NOMO-1 (cell line): ENCODE results near the gene KCNMB2.

Experiments
- DNase-seq, 2 experiments: peaks; one replicate each; lab custom pipeline; 2025; ENCODE audit not compliant: unreplicated experiment in 2 of 2; lab: John Stamatoyannopoulos, UW

The KCNMB2 gene

GRCh38 chr3:178795349-178795748 is 259.1 kb downstream of the KCNMB2 start:
- no peak for DNase-seq

GRCh38 chr3:178802259-178802658 is 266.0 kb downstream of the KCNMB2 start:
- DNase-seq: no peak

- no peak for DNase-seq
These were observed 266.9 kb downstream of the KCNMB2 start for GRCh38 chr3:178802993-178803693.

GRCh38 chr3:178804606-178805005 is 268.4 kb downstream of the KCNMB2 start:
- no peak for DNase-seq

GRCh38 chr3:178805741-178806140 is 269.5 kb downstream of the KCNMB2 start:
- no peak for DNase-seq

- no peak for DNase-seq
These were observed 270.4 kb downstream of the KCNMB2 start for GRCh38 chr3:178806651-178807050.

GRCh38 chr3:178807694-178808093 is 271.5 kb downstream of the KCNMB2 start:
- DNase-seq: no peak

GRCh38 chr3:178808748-178809147 is 272.5 kb downstream of the KCNMB2 start:
- DNase-seq: no peak

- DNase-seq: no peak
These were observed 273.9 kb downstream of the KCNMB2 start for GRCh38 chr3:178810181-178810580.

GRCh38 chr3:178822722-178823121 is 286.5 kb downstream of the KCNMB2 start:
- DNase-seq: no peak

- no peak for DNase-seq
These were observed 286.9 kb downstream of the KCNMB2 start for GRCh38 chr3:178823150-178823549.

GRCh38 chr3:178823591-178824246 is 287.5 kb downstream of the KCNMB2 start:
- DNase-seq: no peak

- DNase-seq: no peak
These were observed 290.3 kb downstream of the KCNMB2 start for GRCh38 chr3:178826435-178827123.

- DNase-seq: no peak
These were observed 291.1 kb downstream of the KCNMB2 start for GRCh38 chr3:178827285-178827856.

GRCh38 chr3:178833695-178834094 is 297.5 kb downstream of the KCNMB2 start:
- DNase-seq: no peak

GRCh38 chr3:178835033-178835432 is 298.8 kb downstream of the KCNMB2 start:
- no peak for DNase-seq

GRCh38 chr3:178837512-178837911 is 301.3 kb downstream of the KCNMB2 start:
- DNase-seq: no peak

GRCh38 chr3:178840586-178840985 is 304.4 kb downstream of the KCNMB2 start:
- DNase-seq: no peak

GRCh38 chr3:178841011-178841410 is 304.8 kb downstream of the KCNMB2 start:
- no peak for DNase-seq

GRCh38 chr3:178844916-178845315 is 308.7 kb downstream of the KCNMB2 start:
- no peak for DNase-seq

- no peak for DNase-seq
These were observed 309.3 kb downstream of the KCNMB2 start for GRCh38 chr3:178845420-178846118.
